GM12873 (cell line): ENCODE results near the gene PPOX.

Source experiments
- CTCF ChIP-seq: IDR thresholded peaks from 2 replicates; pipeline ENCODE4 v1.5.1; 2012; ENCODE audit warnings: low read depth, mild to moderate bottlenecking, moderate library complexity, low read length, control low read depth; ENCODE audit not compliant: insufficient read depth; ENCODE audit errors: missing control alignments

The PPOX gene

GRCh38 chr1:161127649-161128048, 38.6 kb upstream of the PPOX start:
- TF ChIP-seq CTCF: no peak

- TF ChIP-seq CTCF: no peak
Observed at GRCh38 chr1:161128591-161129420, 37.4 kb upstream of the PPOX start.

GRCh38 chr1:161130266-161130665, 36.0 kb upstream of the PPOX start:
- no peak for TF ChIP-seq CTCF

- TF ChIP-seq CTCF: no peak
Observed at GRCh38 chr1:161131523-161132409, 34.5 kb upstream of the PPOX start.

GRCh38 chr1:161132410-161133219, 33.6 kb upstream of the PPOX start, which contains the start of gene DEDD:
DEDD (minus strand) TSS chr1:161132667; CDS start chr1:161124462, 8,205 bp downstream.
- TF ChIP-seq CTCF: peak; percentile 16

- no peak for TF ChIP-seq CTCF
Observed at GRCh38 chr1:161133220-161133740, 32.9 kb upstream of the PPOX start.
